Measurements from ENCODE around the gene TMEM164. TPM values are rescaled to one million over a fixed set of nuclear protein-coding genes. Genes with fewer than 3 reads are reported as not detected.

TMEM164 gene
- total RNA-seq, 6 experiments from 2014 or later, result 1.3 to 7.9 (median 2.8) TPM

DNA sequence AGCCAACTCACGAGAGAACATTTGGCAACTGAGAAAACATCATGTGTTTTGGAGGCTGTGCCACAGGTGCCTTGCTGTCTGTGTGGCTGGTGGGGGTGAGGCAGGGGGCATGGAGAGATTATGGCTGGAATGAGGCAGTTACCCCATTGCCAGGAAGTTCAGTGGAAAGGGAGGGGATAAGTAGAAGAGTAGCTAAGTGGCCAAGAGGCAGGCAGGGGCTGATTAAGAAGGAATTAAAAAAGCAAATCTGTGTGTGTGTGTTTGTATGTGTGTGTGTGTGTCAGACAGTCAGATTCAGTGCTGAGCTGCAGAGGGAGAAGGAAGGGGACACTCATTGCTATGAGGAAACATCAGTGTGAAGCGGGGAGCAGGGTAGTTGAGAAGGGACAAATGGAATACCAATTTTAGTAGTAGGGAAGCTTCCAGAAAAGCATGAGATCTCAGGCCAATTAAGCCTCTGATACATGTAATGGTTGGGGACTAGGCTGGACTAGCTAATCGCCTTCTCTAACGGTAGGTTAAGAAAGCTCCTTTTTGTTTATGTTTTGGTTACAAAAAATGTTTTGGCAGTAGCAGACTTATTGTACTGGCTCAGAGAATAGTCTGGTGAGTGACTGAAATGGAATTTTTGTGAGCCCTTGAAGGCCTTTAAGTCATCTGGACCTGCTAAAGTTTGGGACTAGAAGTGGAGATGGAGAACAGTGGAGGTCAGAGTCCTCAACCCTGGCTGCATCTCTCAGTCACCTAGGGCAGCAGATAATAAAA lies 18.5 kb downstream of the TMEM164 start:
- DNase-seq, result no peak
- ATAC-seq, result no peak
- intact Hi-C loops (cut with DNase I), result no loop called here

DNA sequence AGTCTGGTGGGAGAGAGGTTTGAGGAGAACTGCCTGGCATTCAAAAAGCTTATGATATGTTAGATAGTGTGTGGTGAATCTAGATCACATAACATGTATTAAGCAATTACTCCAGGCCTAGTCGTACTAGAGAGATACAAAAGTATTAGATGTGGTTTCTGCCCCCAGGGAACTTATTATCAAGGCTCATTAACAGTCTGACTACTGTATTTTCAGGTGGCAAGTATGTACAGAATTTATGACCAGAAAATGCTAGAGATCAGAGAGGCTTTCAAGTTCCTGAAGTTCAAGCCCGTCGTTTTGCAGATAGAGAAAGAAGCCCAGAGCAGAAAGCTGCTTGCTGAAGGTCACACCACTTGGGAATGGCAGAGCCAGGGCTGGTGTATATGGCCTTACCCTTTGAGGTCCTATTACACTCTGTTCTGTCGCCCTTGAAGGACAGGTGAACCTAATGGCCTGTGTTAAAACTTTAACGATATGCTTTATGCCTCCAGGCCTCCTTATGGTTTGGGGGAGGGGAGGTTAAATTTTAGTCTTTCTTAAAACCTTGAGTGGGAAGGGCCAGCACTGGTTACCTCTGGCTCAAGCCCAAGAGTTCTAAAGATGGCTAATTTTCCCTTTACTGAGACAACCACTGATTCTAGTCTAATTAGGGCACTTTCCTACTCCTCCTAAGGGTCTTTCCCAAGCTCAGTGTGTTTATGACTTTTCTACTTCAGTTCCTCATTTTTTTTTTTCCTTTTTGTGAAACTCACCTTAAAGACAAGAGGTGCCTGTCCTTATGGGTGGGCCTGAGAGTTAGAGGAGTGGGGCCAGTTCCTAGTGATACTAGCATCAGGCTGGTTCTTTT lies 19.9 kb downstream of the TMEM164 start:
- DNase-seq (no peak), ATAC-seq (no peak)
- no peak overlapping the region for H3K4me3 ChIP-seq
- H3K36me3 ChIP-seq, result no peaks in the 10 kb centered on the region
- no peaks in the 10 kb centered on the region for H3K9me3 ChIP-seq
- H3K4me1 ChIP-seq, result no peaks in the 10 kb centered on the region
- no peak overlapping the region for H3K27ac ChIP-seq
- no peaks in the 10 kb centered on the region for H3K27me3 ChIP-seq
- TF ChIP-seq, protein P1, sequence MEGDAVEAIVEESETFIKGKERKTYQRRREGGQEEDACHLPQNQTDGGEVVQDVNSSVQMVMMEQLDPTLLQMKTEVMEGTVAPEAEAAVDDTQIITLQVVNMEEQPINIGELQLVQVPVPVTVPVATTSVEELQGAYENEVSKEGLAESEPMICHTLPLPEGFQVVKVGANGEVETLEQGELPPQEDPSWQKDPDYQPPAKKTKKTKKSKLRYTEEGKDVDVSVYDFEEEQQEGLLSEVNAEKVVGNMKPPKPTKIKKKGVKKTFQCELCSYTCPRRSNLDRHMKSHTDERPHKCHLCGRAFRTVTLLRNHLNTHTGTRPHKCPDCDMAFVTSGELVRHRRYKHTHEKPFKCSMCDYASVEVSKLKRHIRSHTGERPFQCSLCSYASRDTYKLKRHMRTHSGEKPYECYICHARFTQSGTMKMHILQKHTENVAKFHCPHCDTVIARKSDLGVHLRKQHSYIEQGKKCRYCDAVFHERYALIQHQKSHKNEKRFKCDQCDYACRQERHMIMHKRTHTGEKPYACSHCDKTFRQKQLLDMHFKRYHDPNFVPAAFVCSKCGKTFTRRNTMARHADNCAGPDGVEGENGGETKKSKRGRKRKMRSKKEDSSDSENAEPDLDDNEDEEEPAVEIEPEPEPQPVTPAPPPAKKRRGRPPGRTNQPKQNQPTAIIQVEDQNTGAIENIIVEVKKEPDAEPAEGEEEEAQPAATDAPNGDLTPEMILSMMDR (IDR thresholded peaks at IDR 0.05), result no peak
- TF ChIP-seq POLR2A (IDR thresholded peaks at IDR 0.05), result no peak
- WGBS (ENCODE audit: insufficient coverage, low coverage, low lambda C conversion rate, missing lambda C conversion rate), result 50% methylated on average over 5 of the region's 5 CpGs
- intact Hi-C loops (cut with DNase I), result no loop called here

More for the DNA sequence above, 18.5 kb downstream of the TMEM164 start:
- WGBS (ENCODE audit: insufficient coverage, low coverage, low lambda C conversion rate, missing lambda C conversion rate), result 70% methylated on average over 4 of the region's 4 CpGs
- Histone ChIP-seq H3K4me1 (no peaks in the 10 kb centered on the region), H3K36me3 (no peaks in the 10 kb centered on the region), H3K27ac (no peak overlapping the region), H3K4me3 (no peak overlapping the region), H3K9me3 (no peaks in the 10 kb centered on the region), H3K27me3 (no peaks in the 10 kb centered on the region)
- no peak for TF ChIP-seq POLR2A (IDR thresholded peaks at IDR 0.05)
- TF ChIP-seq, protein P1 (IDR thresholded peaks at IDR 0.05), result no peak

DNA sequence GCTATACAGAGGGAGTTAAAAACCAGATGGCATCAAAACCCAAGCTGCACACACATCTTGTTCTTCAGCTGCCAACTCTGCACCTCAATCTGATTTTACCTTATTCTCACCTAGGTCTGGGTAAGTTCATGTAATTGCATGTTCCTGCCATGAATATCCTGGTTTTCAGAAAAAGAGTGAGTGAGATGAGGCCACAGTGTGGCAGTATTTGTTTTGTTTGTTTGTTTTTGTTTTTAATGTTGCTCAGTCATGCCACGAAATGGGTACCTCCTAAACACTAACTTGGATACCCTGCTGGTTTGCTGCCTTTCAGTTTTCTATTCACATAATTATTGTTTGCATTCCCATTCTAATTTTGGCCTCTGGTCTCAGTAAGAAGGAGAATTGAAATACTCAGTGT lies 22.5 kb downstream of the TMEM164 start:
- Histone ChIP-seq H3K36me3 (no peaks in the 10 kb centered on the region), H3K4me3 (no peak overlapping the region), H3K27ac (no peak overlapping the region), H3K9me3 (no peaks in the 10 kb centered on the region), H3K27me3 (no peaks in the 10 kb centered on the region), H3K4me1 (no peaks in the 10 kb centered on the region)
- 43% methylated on average over 1 of the region's 1 CpG for WGBS (ENCODE audit: insufficient coverage, low coverage, low lambda C conversion rate, missing lambda C conversion rate)
- intact Hi-C loops (cut with DNase I), result no loop called here
- DNase-seq (no peak), ATAC-seq (no peak)
- no peak for TF ChIP-seq POLR2A (IDR thresholded peaks at IDR 0.05)
- TF ChIP-seq, protein P1 (IDR thresholded peaks at IDR 0.05), result no peak

DNA sequence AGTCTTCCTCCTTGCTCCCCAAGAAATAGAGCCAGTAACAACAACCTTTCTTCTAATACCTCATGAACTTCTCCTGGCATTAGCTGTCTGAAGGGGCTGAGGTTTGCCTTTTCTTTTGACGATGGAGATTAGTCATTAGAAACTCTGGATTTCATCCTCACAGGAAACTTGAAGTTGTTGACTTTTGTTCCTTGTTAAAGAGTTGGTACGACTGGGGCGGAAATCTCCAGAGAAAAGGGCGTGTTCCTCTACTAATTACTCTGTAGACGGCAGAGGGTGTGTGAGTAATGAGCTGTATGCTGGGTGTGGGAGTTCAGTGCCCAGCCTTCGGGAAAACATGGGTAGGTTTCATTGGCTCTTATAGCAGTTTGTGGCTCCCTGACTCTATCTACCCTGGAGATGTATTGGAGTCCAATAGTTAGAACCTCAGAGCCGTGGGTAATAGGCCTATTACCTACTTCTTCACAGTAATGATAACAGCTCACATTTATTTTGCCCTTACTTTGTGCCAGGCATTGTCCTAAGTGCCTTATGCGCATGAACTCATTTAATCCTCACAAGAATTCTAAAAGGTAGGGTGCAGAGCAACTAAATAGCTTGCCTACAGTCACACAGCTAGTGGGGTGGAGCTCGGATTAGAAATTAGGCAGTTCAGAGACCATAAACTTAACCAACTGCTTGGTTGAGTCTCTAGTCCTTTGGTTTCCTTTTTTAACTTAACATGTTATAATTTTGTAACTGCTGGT lies 23.4 kb downstream of the TMEM164 start:
- 69% methylated on average over 9 of the region's 9 CpGs for WGBS (ENCODE audit: insufficient coverage, low coverage, low lambda C conversion rate, missing lambda C conversion rate)
- H3K4me3 ChIP-seq, result no peak overlapping the region
- H3K27me3 ChIP-seq, result no peaks in the 10 kb centered on the region
- no peak for ATAC-seq
- no peak overlapping the region for H3K27ac ChIP-seq
- intact Hi-C loops (cut with DNase I), result no loop called here
- no peaks in the 10 kb centered on the region for H3K4me1 ChIP-seq
- H3K36me3 ChIP-seq, result no peaks in the 10 kb centered on the region
- no peak for TF ChIP-seq POLR2A (IDR thresholded peaks at IDR 0.05)
- TF ChIP-seq, protein P1 (IDR thresholded peaks at IDR 0.05), result no peak
- no peaks in the 10 kb centered on the region for H3K9me3 ChIP-seq
- no peak for DNase-seq

All from right lobe of liver (tissue), 6 donors.